PC-3 (cell line): Measurements from ENCODE around the gene OTUD3.

ENCODE experiments used
- EZH2 ChIP-seq: fragments of 300-600 bp; sonication (generic); IDR thresholded peaks from one replicate; pipeline ENCODE4 v1.6.1; 2017; ENCODE audit warnings: antibody characterized with exemption, mild to moderate bottlenecking, low read length; ENCODE audit not compliant: unreplicated experiment
- TF ChIP-seq, protein P1 (sequence below): fragments of 300-600 bp; sonication (generic); conservative IDR thresholded peaks from 2 replicates; pipeline ENCODE4 v1.5.1; 2017; ENCODE audit warnings: antibody characterized with exemption, low read depth, mild to moderate bottlenecking, low read length

DNA sequence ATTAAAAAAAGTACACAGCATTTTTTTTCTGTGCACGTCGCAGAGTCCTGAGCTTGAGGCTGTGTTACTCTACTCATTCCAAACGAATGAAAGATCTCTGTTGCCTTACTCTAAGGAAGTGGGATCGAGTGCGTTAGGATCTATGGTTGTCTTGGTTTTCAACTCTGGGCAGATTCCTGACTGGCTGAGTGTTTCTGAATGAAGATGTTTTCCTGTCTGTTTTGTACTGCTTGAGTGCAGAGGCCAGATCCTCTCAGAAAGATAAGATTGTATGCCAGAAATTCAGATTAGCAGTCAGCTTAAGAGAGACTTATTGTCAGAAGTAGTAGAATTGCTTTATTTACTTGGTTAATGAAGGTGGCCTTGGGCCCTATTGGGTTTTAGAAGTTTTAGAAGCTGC lies 27.2 kb downstream of the OTUD3 start:
- TF ChIP-seq, protein P1, sequence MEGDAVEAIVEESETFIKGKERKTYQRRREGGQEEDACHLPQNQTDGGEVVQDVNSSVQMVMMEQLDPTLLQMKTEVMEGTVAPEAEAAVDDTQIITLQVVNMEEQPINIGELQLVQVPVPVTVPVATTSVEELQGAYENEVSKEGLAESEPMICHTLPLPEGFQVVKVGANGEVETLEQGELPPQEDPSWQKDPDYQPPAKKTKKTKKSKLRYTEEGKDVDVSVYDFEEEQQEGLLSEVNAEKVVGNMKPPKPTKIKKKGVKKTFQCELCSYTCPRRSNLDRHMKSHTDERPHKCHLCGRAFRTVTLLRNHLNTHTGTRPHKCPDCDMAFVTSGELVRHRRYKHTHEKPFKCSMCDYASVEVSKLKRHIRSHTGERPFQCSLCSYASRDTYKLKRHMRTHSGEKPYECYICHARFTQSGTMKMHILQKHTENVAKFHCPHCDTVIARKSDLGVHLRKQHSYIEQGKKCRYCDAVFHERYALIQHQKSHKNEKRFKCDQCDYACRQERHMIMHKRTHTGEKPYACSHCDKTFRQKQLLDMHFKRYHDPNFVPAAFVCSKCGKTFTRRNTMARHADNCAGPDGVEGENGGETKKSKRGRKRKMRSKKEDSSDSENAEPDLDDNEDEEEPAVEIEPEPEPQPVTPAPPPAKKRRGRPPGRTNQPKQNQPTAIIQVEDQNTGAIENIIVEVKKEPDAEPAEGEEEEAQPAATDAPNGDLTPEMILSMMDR = no peak
- TF ChIP-seq EZH2 = no peak
